Stimulated activated CD4-positive, alpha-beta T cell treated with anti-CD3 and anti-CD28 coated beads, TNF-alpha, amount 100 ng/mL, for 1 hour (primary cell): ENCODE measurements around the gene MRPL51.
"Not testable (repeated sequence)": the region's sequence is repeated elsewhere in the genome, so short reads cannot be mapped to it uniquely, and the experiment has no call there.

Experiments
- DNase-seq, 3 donors: peaks; one replicate each; pipeline ENCODE4 v3.0.0-alpha.2; 2020; ENCODE audit warnings: low read depth in 3 of 3, low spot score in 1 of 3

Gene MRPL51

GRCh38 chr12:6532051-6532926, 39.2 kb upstream of the MRPL51 start:
- peak; percentile 53 to 70 (median 67) for DNase-seq

- no peak for DNase-seq
Measured at GRCh38 chr12:6530576-6531260, 37.7 kb upstream of the MRPL51 start.

GRCh38 chr12:6529291-6529737, 36.3 kb upstream of the MRPL51 start:
- no peak for DNase-seq

DNA sequence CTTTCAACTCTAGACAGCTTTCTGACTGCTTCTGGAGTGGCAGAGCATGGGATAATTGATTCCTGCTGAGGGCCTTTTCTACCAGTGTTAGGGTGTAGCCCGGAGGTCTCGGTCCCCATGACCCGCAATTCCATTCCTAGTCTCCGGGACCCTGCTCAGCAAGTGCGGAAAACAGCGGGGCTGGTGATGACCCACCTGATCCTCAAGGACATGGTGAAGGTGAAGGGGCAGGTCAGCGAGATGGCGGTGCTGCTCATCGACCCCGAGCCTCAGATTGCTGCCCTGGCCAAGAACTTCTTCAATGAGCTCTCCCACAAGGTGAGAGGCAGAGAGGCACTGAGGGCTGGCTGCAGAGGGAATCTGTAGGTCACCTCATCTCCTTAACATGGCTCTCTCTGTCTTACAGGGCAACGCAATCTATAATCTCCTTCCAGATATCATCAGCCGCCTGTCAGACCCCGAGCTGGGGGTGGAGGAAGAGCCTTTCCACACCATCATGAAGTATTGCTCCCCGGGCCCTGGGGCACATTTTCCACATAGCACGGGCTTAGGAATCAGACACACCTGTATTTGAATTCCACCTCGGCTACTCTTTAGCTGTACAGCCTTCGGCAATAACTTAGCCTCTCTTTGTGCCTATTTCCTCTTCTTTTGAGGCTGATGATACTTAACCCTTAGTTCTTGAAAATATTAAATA, 35.6 kb upstream of the MRPL51 start:
- DNase-seq = no peak

- DNase-seq = no peak
Measured at GRCh38 chr12:6527711-6528110, 34.6 kb upstream of the MRPL51 start.

DNA sequence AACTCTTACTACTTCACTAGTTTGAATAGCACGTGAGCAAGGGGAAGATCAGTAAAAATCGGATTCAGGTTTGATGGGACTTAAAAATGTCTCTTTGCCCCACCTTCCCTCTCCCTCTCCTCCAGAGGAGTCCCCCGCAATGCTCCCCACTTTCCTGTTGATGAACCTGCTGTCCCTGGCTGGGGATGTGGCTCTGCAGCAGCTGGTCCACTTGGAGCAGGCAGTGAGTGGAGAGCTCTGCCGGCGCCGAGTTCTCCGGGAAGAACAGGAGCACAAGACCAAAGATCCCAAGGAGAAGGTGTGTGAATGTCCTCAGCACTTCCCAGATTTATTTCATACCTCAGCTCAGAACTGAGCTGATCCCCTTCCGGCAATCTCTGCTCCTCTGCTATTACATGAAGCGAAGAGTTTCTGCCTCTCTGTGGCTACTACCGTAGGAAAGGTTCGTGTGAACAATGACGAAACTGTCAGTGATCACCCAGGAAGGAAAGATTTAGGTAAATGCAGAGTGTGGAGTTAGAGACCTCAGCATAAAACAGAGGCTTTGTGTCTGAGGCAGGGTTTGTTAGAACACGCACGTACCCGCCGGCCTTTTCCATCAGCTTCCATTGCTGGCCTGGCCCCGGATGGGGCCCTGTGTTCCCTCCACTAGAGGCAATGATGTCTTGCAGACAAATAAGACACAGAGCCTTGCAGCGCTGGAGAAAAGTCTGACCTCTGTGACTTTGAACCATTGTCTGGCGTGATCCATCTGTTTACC, 33.9 kb upstream of the MRPL51 start:
- DNase-seq = no peak

DNA sequence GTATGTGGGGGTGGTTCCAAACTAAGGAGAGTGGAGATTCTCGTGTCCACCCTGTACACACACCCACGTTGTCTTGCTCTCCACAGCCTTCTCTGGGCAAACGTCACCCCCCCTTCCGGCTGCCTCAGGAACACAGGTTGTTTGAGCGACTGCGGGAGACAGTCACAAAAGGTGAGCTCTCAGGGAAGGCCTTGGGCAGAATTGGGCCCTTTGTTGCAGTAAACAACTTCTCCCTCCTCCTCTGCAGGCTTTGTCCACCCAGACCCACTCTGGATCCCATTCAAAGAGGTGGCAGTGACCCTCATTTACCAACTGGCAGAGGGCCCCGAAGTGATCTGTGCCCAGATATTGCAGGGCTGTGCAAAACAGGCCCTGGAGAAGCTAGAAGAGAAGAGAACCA, 33.1 kb upstream of the MRPL51 start:
- no peak for DNase-seq

DNA sequence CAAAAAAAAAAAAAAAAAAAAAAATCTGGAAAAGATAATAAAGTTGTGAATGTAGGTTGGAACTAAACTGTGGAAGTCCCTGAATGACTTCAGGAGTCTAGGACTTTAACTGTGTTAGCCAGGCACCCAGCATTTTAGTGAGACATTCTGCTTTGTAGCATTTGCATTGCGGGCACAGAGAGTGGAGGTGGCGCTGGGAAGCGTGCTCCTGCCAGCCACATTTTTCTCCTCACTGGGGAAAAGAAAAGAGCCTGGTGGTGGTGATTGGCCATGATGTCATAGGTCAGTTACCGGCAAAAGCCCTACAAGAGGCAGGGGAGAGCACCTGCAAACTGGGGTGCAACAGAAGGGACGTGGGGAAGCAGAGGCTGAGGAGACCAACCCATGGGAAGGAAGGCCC, 31.6 kb upstream of the MRPL51 start:
- no peak for DNase-seq

GRCh38 chr12:6523708-6524107, 30.6 kb upstream of the MRPL51 start:
- DNase-seq = no peak

- DNase-seq = no peak
Measured at GRCh38 chr12:6522193-6522592, 29.1 kb upstream of the MRPL51 start.

DNA sequence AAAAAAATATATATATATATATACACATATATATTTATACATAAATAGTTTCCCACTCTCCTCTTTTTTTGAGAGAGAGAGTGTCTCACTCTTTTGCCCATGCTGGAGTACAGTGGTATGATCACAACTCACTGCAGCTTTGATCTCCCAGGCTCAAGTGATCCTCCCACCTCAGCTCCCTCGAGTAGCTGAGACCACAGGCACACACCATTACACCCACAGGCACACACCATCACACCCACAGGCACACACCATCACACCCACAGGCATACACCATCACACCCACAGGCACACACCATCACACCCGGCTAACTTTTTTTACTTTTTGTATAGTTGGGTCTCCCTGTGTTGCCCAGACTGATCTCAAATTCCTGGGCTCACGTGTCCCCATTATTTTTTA, 27.1 kb upstream of the MRPL51 start:
- DNase-seq = no peak

GRCh38 chr12:6508087-6508486, 15.0 kb upstream of the MRPL51 start:
- no peak for DNase-seq

DNA sequence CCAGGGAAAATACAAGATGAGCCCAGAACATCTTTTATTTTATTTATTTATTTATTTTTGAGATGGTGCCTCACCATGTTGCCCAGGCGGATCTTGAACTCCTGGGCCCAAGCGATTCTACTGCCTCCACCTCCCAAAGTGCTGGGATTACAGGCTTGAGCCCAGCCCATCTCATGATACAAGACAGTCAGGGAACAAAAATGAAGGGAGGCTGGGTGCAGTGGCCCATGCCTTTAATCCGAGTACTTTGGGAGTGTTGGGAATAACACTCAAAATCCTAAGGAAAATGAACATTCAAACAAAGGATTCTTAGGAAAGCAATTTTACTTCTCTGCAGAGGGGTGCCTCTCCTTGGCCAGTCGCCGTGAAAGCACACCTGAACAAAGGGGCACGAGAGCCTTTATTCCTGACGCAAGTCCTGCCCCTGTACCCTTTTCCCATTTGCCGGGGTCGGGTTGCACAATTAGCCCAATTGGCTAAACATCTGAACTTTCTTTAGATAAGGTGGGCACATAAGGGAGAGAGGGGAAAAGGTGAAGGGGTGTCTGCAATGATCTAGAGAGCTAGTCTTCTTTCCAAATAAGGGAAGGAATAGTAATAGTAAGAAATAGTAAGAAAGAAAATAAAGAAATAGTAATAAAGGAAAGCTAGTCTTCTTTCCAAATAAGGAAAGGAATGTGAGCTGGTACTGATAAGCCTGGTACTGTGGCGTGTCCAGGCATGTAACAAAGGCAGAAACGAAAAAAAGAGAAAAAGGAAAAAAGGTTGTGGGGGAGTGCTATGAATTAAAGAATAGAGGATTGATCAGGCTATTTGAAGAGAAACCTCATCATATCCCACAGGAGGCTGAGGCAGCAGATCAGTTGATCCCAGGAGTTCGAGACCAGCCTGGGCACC, 14.3 kb upstream of the MRPL51 start:
- no peak for DNase-seq

- no peak for DNase-seq
Measured at GRCh38 chr12:6500466-6500865, 7.4 kb upstream of the MRPL51 start.

GRCh38 chr12:6497291-6497690, 4.2 kb upstream of the MRPL51 start:
- not testable (repeated sequence) for DNase-seq

DNA sequence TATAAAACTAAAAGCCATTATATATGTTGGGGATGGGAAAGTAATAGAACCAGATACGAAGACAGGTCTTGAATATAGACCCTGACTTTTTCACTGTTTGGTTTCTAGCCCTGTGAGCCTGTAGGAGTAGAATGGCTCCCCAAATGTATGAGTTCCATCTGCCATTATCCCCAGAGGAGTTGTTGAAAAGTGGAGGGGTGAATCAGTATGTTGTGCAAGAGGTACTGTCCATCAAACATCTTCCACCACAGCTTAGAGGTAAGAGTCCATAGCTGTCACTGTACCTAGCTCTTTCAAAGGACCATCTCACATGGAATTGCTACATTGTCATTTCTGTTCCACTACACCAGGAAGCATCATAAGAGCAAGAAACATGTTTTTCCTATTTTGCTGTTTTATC, 1.9 kb upstream of the MRPL51 start:
- DNase-seq = no peak

GRCh38 chr12:6494258-6494743, 1.2 kb upstream of the MRPL51 start:
- no peak for DNase-seq

DNA sequence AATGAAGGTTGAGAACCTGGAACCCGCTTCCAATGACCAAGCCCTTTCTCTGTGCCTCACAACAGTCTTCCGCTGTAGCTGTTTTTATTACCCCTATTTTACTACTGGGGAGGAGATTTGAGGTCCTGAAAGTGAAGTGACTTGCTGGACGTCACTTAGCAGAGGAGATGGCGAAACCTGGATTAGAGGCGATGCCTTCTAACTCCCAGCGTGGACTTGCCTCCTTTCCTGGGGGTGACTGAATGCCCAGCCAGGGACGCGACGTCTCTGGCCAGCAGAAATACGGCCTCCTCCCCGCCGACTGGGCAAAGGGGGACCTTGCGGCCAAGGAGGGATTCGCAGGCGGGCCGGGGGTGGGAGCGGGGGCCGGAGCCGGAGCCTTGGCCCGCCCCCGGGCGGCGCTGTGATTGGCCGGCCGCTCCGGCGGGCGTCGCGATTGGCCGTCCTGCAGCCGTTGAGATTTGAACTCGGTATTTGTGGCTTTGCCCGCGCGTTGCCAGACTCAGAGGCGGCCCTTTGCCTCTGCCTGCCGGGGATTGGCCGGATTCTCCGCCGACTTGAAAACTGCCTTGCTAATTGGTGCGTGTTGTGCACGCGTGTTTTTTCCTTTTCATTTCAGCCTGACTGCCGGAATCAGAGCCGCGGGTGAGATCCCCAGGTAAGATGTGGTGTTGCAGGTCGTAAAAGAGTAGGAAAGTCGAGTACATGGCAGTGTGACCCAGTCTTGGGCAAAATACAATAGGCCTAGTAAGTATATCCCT, 615 bp upstream of the MRPL51 start, which contains the start of gene NCAPD2:
Gene NCAPD2, plus strand, starts transcription at position 606 of the 761 bp plus-strand sequence. CDS start 997 bp downstream, outside the sequence.
- peak; percentile 82 to 86 (median 85) for DNase-seq

GRCh38 chr12:6490673-6491072, 2.4 kb downstream of the MRPL51 start:
- DNase-seq = not testable (repeated sequence)
